Loucy (cell line): ENCODE measurements around the gene NDUFB10.

Experiments
- H2AFZ ChIP-seq: fragments of 200-600 bp; sonication (generic); 2 replicates; pipeline ENCODE4 v1.6.0; 2016; ENCODE audit warnings: antibody characterized with exemption, mild to moderate bottlenecking, low read length, moderate library complexity
- H3F3A ChIP-seq: fragments of 200-600 bp; 2 replicates; pipeline ENCODE4 v1.6.0; 2016; ENCODE audit warnings: antibody characterized with exemption, low read depth, mild to moderate bottlenecking
- H3K27me3 ChIP-seq: fragments of 200-600 bp; sonication (generic); 2 replicates; pipeline ENCODE4 v1.6.1; 2014; ENCODE audit warnings: low read length, mild to moderate bottlenecking; ENCODE audit not compliant: insufficient read depth, poor library complexity, severe bottlenecking
- H3K36me3 ChIP-seq: fragments of 200-600 bp; sonication (generic); 2 replicates; pipeline ENCODE4 v1.6.1; 2016; ENCODE audit warnings: low read length; ENCODE audit not compliant: insufficient read depth
- H3K4me1 ChIP-seq: fragments of 200-600 bp; sonication (generic); 2 replicates; pipeline ENCODE4 v1.5.1; 2014; ENCODE audit warnings: low read length, mild to moderate bottlenecking; ENCODE audit not compliant: insufficient read depth, poor library complexity, severe bottlenecking
- H3K4me2 ChIP-seq: fragments of 200-600 bp; sonication (generic); 2 replicates; pipeline ENCODE4 v1.6.0; 2014; ENCODE audit warnings: antibody characterized with exemption, low read length, low read depth, mild to moderate bottlenecking; ENCODE audit not compliant: poor library complexity, severe bottlenecking
- H3K4me3 ChIP-seq: fragments of 200-600 bp; sonication (generic); 2 replicates; pipeline ENCODE4 v1.5.1; 2014; ENCODE audit warnings: low read length, mild to moderate bottlenecking, mixed read lengths; ENCODE audit not compliant: poor library complexity, severe bottlenecking
- H3K79me2 ChIP-seq: fragments of 200-600 bp; sonication (generic); 2 replicates; pipeline ENCODE4 v1.6.1; 2014; ENCODE audit warnings: low read length; ENCODE audit not compliant: insufficient read depth
- H3K9ac ChIP-seq: fragments of 200-600 bp; sonication (generic); 2 replicates; pipeline ENCODE4 v1.6.0; 2014; ENCODE audit warnings: mild to moderate bottlenecking, low read depth, low read length, moderate library complexity; ENCODE audit not compliant: poor library complexity, severe bottlenecking
- H3K9me2 ChIP-seq: fragments of 200-600 bp; sonication (generic); replicated peaks from 2 replicates; pipeline ENCODE4 v1.6.1; 2016; ENCODE audit warnings: low read depth, low read length, mixed read lengths
- H3K9me3 ChIP-seq: fragments of 200-600 bp; sonication (generic); 2 replicates; pipeline ENCODE4 v1.6.1; 2014; ENCODE audit warnings: mild to moderate bottlenecking, antibody characterized with exemption, low read length, low read depth; ENCODE audit not compliant: insufficient read depth
- H4K20me1 ChIP-seq: fragments of 200-600 bp; sonication (generic); 2 replicates; pipeline ENCODE4 v1.6.0; 2014; ENCODE audit warnings: antibody characterized with exemption, low read length, mild to moderate bottlenecking; ENCODE audit not compliant: insufficient read depth, poor library complexity, severe bottlenecking
- EZH2phosphoT487 ChIP-seq: fragments of 200-600 bp; IDR thresholded peaks from 2 replicates; pipeline ENCODE4 v1.6.1; 2018; ENCODE audit warnings: antibody characterized with exemption, mild to moderate bottlenecking, moderate library complexity, borderline replicate concordance
- TF ChIP-seq, protein P1 (sequence below): fragments of 200-600 bp; sonication (generic); conservative IDR thresholded peaks from 2 replicates; pipeline ENCODE4 v1.5.1; 2014; ENCODE audit warnings: mild to moderate bottlenecking, antibody characterized with exemption, low read length

The NDUFB10 gene

DNA sequence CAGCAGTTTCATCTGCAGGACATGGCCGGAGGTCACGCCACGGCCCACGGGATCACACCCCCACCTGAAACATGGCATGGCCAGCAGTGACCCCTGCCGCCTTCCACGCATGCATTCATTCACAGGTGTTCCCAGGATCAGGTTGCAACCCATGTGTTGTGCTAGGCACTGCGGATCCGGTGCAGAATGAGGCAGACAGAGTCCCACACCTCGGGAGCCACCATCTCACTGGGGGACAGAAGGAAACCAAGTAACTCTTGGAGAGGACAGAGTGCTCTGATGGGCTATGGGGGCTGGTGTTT lies 12.0 kb upstream of the NDUFB10 start:
- Histone ChIP-seq H3K9me2 (no peaks in the 10 kb centered on the region), H4K20me1 (no peaks in the 10 kb centered on the region), H3K9me3 (no peaks in the 10 kb centered on the region), H3K9ac (no peak overlapping the region), H3K4me2 (no peak overlapping the region), H3K79me2 (peaks cover 6% of the 10 kb centered on the region; the same call in 1 of the 2 replicates), H3F3A (no peaks in the 10 kb centered on the region), H3K4me3 (no peak overlapping the region), H3K36me3 (no peaks in the 10 kb centered on the region), H3K27me3 (no peaks in the 10 kb centered on the region), H2AFZ (no peak overlapping the region), H3K4me1 (peaks cover 5% of the 10 kb centered on the region)
- no peak for TF ChIP-seq EZH2phosphoT487
- TF ChIP-seq, protein P1, sequence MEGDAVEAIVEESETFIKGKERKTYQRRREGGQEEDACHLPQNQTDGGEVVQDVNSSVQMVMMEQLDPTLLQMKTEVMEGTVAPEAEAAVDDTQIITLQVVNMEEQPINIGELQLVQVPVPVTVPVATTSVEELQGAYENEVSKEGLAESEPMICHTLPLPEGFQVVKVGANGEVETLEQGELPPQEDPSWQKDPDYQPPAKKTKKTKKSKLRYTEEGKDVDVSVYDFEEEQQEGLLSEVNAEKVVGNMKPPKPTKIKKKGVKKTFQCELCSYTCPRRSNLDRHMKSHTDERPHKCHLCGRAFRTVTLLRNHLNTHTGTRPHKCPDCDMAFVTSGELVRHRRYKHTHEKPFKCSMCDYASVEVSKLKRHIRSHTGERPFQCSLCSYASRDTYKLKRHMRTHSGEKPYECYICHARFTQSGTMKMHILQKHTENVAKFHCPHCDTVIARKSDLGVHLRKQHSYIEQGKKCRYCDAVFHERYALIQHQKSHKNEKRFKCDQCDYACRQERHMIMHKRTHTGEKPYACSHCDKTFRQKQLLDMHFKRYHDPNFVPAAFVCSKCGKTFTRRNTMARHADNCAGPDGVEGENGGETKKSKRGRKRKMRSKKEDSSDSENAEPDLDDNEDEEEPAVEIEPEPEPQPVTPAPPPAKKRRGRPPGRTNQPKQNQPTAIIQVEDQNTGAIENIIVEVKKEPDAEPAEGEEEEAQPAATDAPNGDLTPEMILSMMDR: no peak

DNA sequence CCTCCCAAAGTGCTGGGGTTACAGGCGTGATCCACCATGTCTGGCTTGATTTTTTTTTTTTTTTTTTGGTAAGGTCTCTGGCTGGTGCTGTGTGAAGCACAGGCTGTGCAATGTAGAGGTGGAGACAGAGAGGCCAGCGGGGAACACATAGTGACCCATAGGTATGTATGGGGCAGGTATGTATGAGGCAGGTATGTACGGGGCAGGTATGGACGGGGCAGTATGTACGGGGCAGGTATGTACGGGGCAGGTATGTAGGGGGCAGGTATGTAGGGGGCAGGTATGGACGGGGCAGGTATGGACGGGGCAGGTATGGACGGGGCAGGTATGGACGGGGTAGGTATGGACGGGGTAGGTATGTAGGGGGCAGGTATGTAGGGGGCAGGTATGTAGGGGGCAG lies 9.8 kb upstream of the NDUFB10 start:
- H3K4me3 ChIP-seq: no peak overlapping the region
- no peak overlapping the region for H2AFZ ChIP-seq
- no peaks in the 10 kb centered on the region for H3K9me2 ChIP-seq
- no peaks in the 10 kb centered on the region for H4K20me1 ChIP-seq
- no peak overlapping the region for H3K9ac ChIP-seq
- TF ChIP-seq EZH2phosphoT487: no peak
- TF ChIP-seq, protein P1: no peak
- H3K36me3 ChIP-seq: no peaks in the 10 kb centered on the region
- H3K27me3 ChIP-seq: no peaks in the 10 kb centered on the region
- no peak overlapping the region for H3K4me2 ChIP-seq
- no peaks in the 10 kb centered on the region for H3F3A ChIP-seq
- H3K4me1 ChIP-seq: no peaks in the 10 kb centered on the region
- H3K9me3 ChIP-seq: no peaks in the 10 kb centered on the region
- no peaks in the 10 kb centered on the region for H3K79me2 ChIP-seq

DNA sequence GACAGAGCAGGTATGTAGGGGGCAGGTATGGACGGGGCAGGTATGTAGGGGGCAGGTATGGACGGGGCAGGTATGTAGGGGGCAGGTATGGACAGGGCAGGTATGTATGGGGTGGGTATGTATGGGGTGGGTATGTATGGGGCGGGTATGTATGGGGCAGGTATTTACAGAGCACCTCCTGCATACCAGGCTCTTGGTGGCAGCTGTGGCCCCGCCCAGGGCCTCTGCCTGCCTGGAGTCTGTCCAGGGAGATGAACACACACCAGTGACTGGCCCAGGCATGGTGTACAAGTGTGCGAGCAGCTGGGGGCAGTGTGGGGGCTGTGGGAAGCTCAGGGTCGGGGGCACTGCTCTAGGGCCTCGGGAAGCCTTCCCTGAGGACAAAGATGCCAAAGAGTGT lies 9.3 kb upstream of the NDUFB10 start:
- Histone ChIP-seq H3F3A (no peaks in the 10 kb centered on the region), H3K27me3 (no peaks in the 10 kb centered on the region), H3K79me2 (no peaks in the 10 kb centered on the region), H3K4me3 (no peak overlapping the region), H3K9ac (no peak overlapping the region), H3K4me1 (no peaks in the 10 kb centered on the region), H3K4me2 (no peak overlapping the region), H3K36me3 (no peaks in the 10 kb centered on the region), H3K9me3 (no peaks in the 10 kb centered on the region), H4K20me1 (no peaks in the 10 kb centered on the region), H3K9me2 (no peaks in the 10 kb centered on the region), H2AFZ (no peak overlapping the region)
- no peak for TF ChIP-seq EZH2phosphoT487
- TF ChIP-seq, protein P1: no peak
